Activated CD8-positive, alpha-beta T cell treated with anti-CD3 and anti-CD28 coated beads for 36 hours (primary cell): ENCODE results near the gene ATXN2L. TPM values are rescaled to one million over a fixed set of nuclear protein-coding genes. Genes with fewer than 3 reads are reported as not detected.

Source experiments
- ATAC-seq: fragments of 200-7000 bp; cut with Tn5 transposase; one replicate; pipeline ENCODE4 v1.10.0; 2021; ENCODE audit warnings: mild to moderate bottlenecking, moderate library complexity
- CTCF ChIA-PET: fragments of 350-600 bp; sonication (Branson Sonifier 250); formaldehyde crosslinking; loops from one replicate; lab custom pipeline; 2021; ENCODE audit warnings: antibody characterized with exemption; lab: Charles Lee
- POLR2A ChIA-PET: fragments of 350-600 bp; sonication (Branson Sonifier 250); formaldehyde crosslinking; loops from one replicate; lab custom pipeline; 2021; ENCODE audit warnings: antibody characterized with exemption; lab: Charles Lee
- DNase-seq: peaks from one replicate; pipeline ENCODE4 v3.0.0-alpha.2; 2020
- H3K27ac Mint-ChIP-seq: one replicate; pipeline ENCODE4 v1.8.0; 2021; ENCODE audit warnings: mild to moderate bottlenecking, mixed read lengths
- H3K27me3 Mint-ChIP-seq: one replicate; pipeline ENCODE4 v1.8.0; 2021; ENCODE audit warnings: mixed read lengths
- H3K36me3 Mint-ChIP-seq: one replicate; pipeline ENCODE4 v1.8.0; 2021; ENCODE audit warnings: low read depth, mixed read lengths
- H3K4me1 Mint-ChIP-seq: one replicate; pipeline ENCODE4 v1.8.0; 2021; ENCODE audit warnings: low read depth, mixed read lengths
- H3K4me3 Mint-ChIP-seq: one replicate; pipeline ENCODE4 v1.8.0; 2021; ENCODE audit warnings: mild to moderate bottlenecking, moderate library complexity, mixed read lengths
- H3K9me3 Mint-ChIP-seq: one replicate; pipeline ENCODE4 v1.8.0; 2021; ENCODE audit warnings: mixed read lengths
- CTCF ChIP-seq: fragments of 200-600 bp; IDR thresholded peaks from one replicate; pipeline ENCODE4 v1.8.0; 2022; ENCODE audit warnings: antibody characterized with exemption, mild to moderate bottlenecking
- intact Hi-C: fragments of 100-400 bp; cut with micrococcal nuclease; formaldehyde crosslinking; loops from one replicate; pipeline ENCODE4 v1.10.0; 2022
- total RNA-seq, 2 experiments: library from RNA; stranded (reverse); gene quantifications; one replicate each; pipeline ENCODE4 v1.2.3, GENCODE V29; 2021

Gene ATXN2L
- total RNA-seq, 2 experiments from 2014 or later: 322 to 333 TPM

- peaks cover 8% of the 10 kb centered on the region for H3K4me1 Mint-ChIP-seq
- H3K36me3 Mint-ChIP-seq: peaks cover 9% of the 10 kb centered on the region
- H3K27ac Mint-ChIP-seq: no peak overlapping the region
- TF ChIP-seq CTCF: no peak
- no peak overlapping the region for H3K4me3 Mint-ChIP-seq
- CTCF ChIA-PET: no interaction called here
- H3K27me3 Mint-ChIP-seq: no peaks in the 10 kb centered on the region
- intact Hi-C loops: no loop called here
- no peaks in the 10 kb centered on the region for H3K9me3 Mint-ChIP-seq
- DNase-seq (no peak), ATAC-seq (no peak)
- POLR2A ChIA-PET: interaction anchor here (1.4 to 2.5 kb wide), 4 partner anchors 12 to 35 kb away, joined by 5 to 13 read pairs (median 5); partner anchors contain the start of gene TUFM
Observed at GRCh38 chr16:28858421-28858820, 35.6 kb downstream of the ATXN2L start.

GRCh38 chr16:28859326-28859725, 36.5 kb downstream of the ATXN2L start:
- CTCF ChIA-PET: interaction anchor here (1.2 kb wide), 1 partner anchor 12 kb away, joined by 5 read pairs; no protein-coding TSS in a partner anchor
- intact Hi-C loops: no loop called here
- no peak for TF ChIP-seq CTCF
- POLR2A ChIA-PET: interaction anchor here (1.5 to 2.5 kb wide), 2 partner anchors 13 to 21 kb away, joined by 5 to 13 read pairs; partner anchors contain the start of gene TUFM
- H3K27ac Mint-ChIP-seq: peak overlapping the region; percentile 5
- peaks cover 9% of the 10 kb centered on the region for H3K36me3 Mint-ChIP-seq
- no peak overlapping the region for H3K4me3 Mint-ChIP-seq
- peaks cover 9% of the 10 kb centered on the region for H3K4me1 Mint-ChIP-seq
- DNase-seq (no peak), ATAC-seq (no peak)
- H3K27me3 Mint-ChIP-seq: no peaks in the 10 kb centered on the region
- no peaks in the 10 kb centered on the region for H3K9me3 Mint-ChIP-seq

GRCh38 chr16:28863929-28864793, 41.4 kb downstream of the ATXN2L start:
- Mint-ChIP-seq H3K4me1 (peaks cover 24% of the 10 kb centered on the region), H3K27ac (peak overlapping the region; percentile 99), H3K9me3 (no peaks in the 10 kb centered on the region), H3K27me3 (no peaks in the 10 kb centered on the region), H3K4me3 (peak overlapping the region; percentile 98), H3K36me3 (peaks cover 8% of the 10 kb centered on the region)
- no peak for TF ChIP-seq CTCF
- intact Hi-C loops: no loop called here
- no peak for ATAC-seq
- ChIA-PET POLR2A (interaction anchor here (0.7 to 7.4 kb wide), 14 partner anchors 8 to 152 kb away, joined by 3 to 86 read pairs (median 6); partner anchors contain the start of genes ATP2A1, ATXN2L, NFATC2IP and TUFM), CTCF (interaction anchor here (0.8 to 5.3 kb wide), 6 partner anchors 9 to 81 kb away, joined by 3 to 39 read pairs (median 6); partner anchors contain the start of gene TUFM)
- DNase-seq: no peak

GRCh38 chr16:28865001-28865688, 42.3 kb downstream of the ATXN2L start:
- ATAC-seq (no peak), DNase-seq (no peak)
- peaks cover 12% of the 10 kb centered on the region for H3K36me3 Mint-ChIP-seq
- H3K4me3 Mint-ChIP-seq: peak overlapping the region; percentile 98
- no peaks in the 10 kb centered on the region for H3K27me3 Mint-ChIP-seq
- H3K27ac Mint-ChIP-seq: peak overlapping the region; percentile 99
- no peaks in the 10 kb centered on the region for H3K9me3 Mint-ChIP-seq
- H3K4me1 Mint-ChIP-seq: peaks cover 24% of the 10 kb centered on the region
- intact Hi-C loops: no loop called here
- ChIA-PET POLR2A (interaction anchor here (0.7 to 7.4 kb wide), 10 partner anchors 8 to 151 kb away, joined by 3 to 86 read pairs (median 4); partner anchors contain the start of genes ATP2A1, ATXN2L and TUFM), CTCF (interaction anchor here (0.7 to 5.3 kb wide), 7 partner anchors 8 to 80 kb away, joined by 3 to 39 read pairs (median 5); partner anchors contain the start of gene TUFM)
- no peak for TF ChIP-seq CTCF
